GM18507 (cell line): ENCODE results near the gene KLK11.

Source experiments
- DNase-seq: peaks from one replicate; pipeline ENCODE4 v3.0.0; 2011; ENCODE audit warnings: low read depth; ENCODE audit not compliant: insufficient read length; ENCODE audit errors: extremely low spot score
- FAIRE-seq: peaks from 2 replicates; lab custom pipeline; 2011; peaks lifted over from hg19 to GRCh38; lab: Jason Lieb, UNC

The KLK11 gene

GRCh38 chr19:50980208-50980607, 46.2 kb downstream of the KLK11 start:
- no peak for DNase-seq
- FAIRE-seq = no peak

DNA sequence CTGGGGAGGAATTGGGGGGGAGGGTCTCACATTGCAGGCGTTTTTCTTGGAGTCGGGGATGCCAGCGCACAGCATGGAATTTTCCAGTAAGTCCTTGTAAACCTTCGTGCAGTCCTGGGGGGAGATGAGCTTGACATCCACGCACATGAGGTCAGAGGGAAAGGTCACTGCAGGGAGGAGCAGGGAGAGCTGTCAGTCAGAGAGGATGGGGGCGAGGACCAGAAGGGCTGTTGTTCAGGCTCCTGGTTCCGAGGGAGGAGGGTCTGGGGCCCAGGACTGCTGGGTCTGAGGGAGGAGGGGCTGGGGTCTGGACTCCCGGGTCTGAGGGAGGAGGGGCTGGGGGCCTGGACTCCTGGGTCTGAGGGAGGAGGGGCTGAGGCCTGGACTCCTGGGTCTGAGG, 46.7 kb downstream of the KLK11 start:
- DNase-seq = no peak
- FAIRE-seq = no peak

- no peak for DNase-seq
- no peak for FAIRE-seq
These were observed 47.5 kb downstream of the KLK11 start for GRCh38 chr19:50978772-50979390.

- DNase-seq (no peak), FAIRE-seq (no peak)
These were observed 48.8 kb downstream of the KLK11 start for GRCh38 chr19:50977626-50978025.

- DNase-seq (no peak), FAIRE-seq (no peak)
These were observed 50.6 kb downstream of the KLK11 start for GRCh38 chr19:50975766-50976165.

DNA sequence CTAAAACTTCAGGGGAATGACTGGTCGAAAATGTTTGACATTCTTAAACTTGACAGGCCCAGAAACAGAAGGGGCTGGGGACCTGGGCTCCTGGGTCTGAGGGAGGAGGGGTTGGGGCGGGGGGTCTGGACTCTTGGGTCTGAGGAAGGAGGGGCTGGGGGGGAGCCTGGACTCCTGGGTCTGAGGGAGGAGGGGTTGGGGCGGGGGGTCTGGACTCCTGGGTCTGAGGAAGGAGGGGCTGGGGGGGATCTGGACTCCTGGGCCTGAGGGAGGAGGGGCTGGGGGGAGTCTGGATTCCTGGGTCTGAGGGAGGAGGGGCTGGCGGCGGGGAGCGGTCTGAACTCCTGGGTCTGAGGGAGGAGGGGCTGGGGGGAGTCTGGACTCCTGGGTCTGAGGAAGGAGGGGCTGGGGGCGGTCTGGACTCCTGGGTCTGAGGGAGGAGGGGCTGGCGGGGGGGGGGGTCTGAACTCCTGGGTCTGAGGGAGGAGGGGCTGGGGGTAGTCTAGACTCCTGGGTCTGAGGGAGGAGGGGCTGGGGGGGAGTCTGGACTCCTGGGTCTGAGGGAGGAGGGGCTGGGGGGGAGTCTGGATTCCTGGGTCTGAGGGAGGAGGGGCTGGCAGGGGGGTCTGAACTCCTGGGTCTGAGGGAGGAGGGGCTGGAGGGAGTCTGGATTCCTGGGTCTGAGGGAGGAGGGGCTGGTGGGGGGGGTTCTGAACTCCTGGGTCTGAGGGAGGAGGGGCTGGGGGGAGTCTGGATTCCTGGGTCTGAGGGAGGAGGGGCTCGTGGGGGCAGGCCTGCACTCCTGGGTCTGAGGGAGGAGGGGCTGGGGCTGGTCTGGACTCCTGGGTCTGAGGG, 51.5 kb downstream of the KLK11 start:
- DNase-seq = no peak
- no peak for FAIRE-seq

- DNase-seq (no peak), FAIRE-seq (no peak)
These were observed 53.5 kb downstream of the KLK11 start for GRCh38 chr19:50972795-50973376.
